Muscle layer of colon (tissue), 2 donors: ENCODE results near the gene ANXA4.

Experiments used
- H3K27ac ChIP-seq: one replicate; pipeline ENCODE4 v1.7.0; 2013; ENCODE audit warnings: low read depth, mild to moderate bottlenecking, low read length, moderate library complexity
- H3K27me3 ChIP-seq, 2 donors: one replicate each; pipeline ENCODE4 v1.7.0; 2013; ENCODE audit warnings: low read length in 2 of 2, mild to moderate bottlenecking in 2 of 2; ENCODE audit not compliant: insufficient read depth in 2 of 2, control insufficient read depth in 1 of 2
- H3K36me3 ChIP-seq: one replicate; pipeline ENCODE4 v1.7.0; 2013; ENCODE audit warnings: mild to moderate bottlenecking, low read length; ENCODE audit not compliant: insufficient read depth
- H3K4me1 ChIP-seq: one replicate; pipeline ENCODE4 v1.7.0; 2013; ENCODE audit warnings: mild to moderate bottlenecking, low read length; ENCODE audit not compliant: insufficient read depth
- H3K4me3 ChIP-seq, 2 donors: one replicate each; pipeline ENCODE4 v1.7.0; 2013; ENCODE audit warnings: low read length in 2 of 2, low read depth in 1 of 2, mild to moderate bottlenecking in 1 of 2, moderate library complexity in 1 of 2
- H3K9ac ChIP-seq: one replicate; pipeline ENCODE4 v1.7.0; 2013; ENCODE audit warnings: low read length
- H3K9me3 ChIP-seq: one replicate; pipeline ENCODE4 v1.7.0; 2013; ENCODE audit warnings: mild to moderate bottlenecking, low read length
- donor health status: abdominal sarcoma.
- donor health status: Adenocarcinoma of cecum.

ANXA4 gene

GRCh38 chr2:69785358-69785757, 43.4 kb downstream of the ANXA4 start:
- no peak overlapping the region for H3K9ac ChIP-seq
- peaks cover 12% of the 10 kb centered on the region for H3K4me1 ChIP-seq
- no peak overlapping the region for H3K4me3 ChIP-seq
- no peak overlapping the region for H3K27ac ChIP-seq
- H3K27me3 ChIP-seq: no peaks in the 10 kb centered on the region
- H3K9me3 ChIP-seq: no peaks in the 10 kb centered on the region
- H3K36me3 ChIP-seq: peaks cover 15% of the 10 kb centered on the region

- Histone ChIP-seq H3K4me1 (peaks cover 20% of the 10 kb centered on the region), H3K9me3 (no peaks in the 10 kb centered on the region), H3K9ac (no peak overlapping the region), H3K27ac (no peak overlapping the region), H3K4me3 (no peak overlapping the region), H3K27me3 (no peaks in the 10 kb centered on the region), H3K36me3 (peaks cover 15% of the 10 kb centered on the region)
These were observed 44.2 kb downstream of the ANXA4 start for GRCh38 chr2:69786052-69786560.

- Histone ChIP-seq H3K4me1 (peaks cover 22% of the 10 kb centered on the region), H3K36me3 (peaks cover 9% of the 10 kb centered on the region), H3K27me3 (no peaks in the 10 kb centered on the region), H3K27ac (peak overlapping the region; percentile 47), H3K9ac (peak overlapping the region; percentile 6), H3K9me3 (no peaks in the 10 kb centered on the region), H3K4me3 (no peak overlapping the region)
These were observed 47.3 kb downstream of the ANXA4 start for GRCh38 chr2:69789175-69789721.

GRCh38 chr2:69789772-69790600, 48.1 kb downstream of the ANXA4 start:
- Histone ChIP-seq H3K27ac (peak overlapping the region; percentile 47), H3K36me3 (peaks cover 9% of the 10 kb centered on the region), H3K9me3 (no peaks in the 10 kb centered on the region), H3K9ac (peak overlapping the region; percentile 6), H3K27me3 (no peaks in the 10 kb centered on the region), H3K4me1 (peaks cover 22% of the 10 kb centered on the region), H3K4me3 (peak overlapping the region; percentile 7 to 49)

- Histone ChIP-seq H3K4me3 (peak overlapping the region; percentile 7 to 49), H3K9ac (no peak overlapping the region), H3K36me3 (peaks cover 9% of the 10 kb centered on the region), H3K27me3 (no peaks in the 10 kb centered on the region), H3K27ac (peak overlapping the region; percentile 47), H3K4me1 (peaks cover 22% of the 10 kb centered on the region), H3K9me3 (no peaks in the 10 kb centered on the region)
These were observed 48.6 kb downstream of the ANXA4 start for GRCh38 chr2:69790601-69790959.

GRCh38 chr2:69791045-69791444, 49.1 kb downstream of the ANXA4 start:
- Histone ChIP-seq H3K4me3 (no peak overlapping the region), H3K9ac (no peak overlapping the region), H3K4me1 (peaks cover 22% of the 10 kb centered on the region), H3K27me3 (no peaks in the 10 kb centered on the region), H3K36me3 (peaks cover 9% of the 10 kb centered on the region), H3K27ac (no peak overlapping the region), H3K9me3 (no peaks in the 10 kb centered on the region)

- H3K36me3 ChIP-seq: no peaks in the 10 kb centered on the region
- no peaks in the 10 kb centered on the region for H3K9me3 ChIP-seq
- H3K4me1 ChIP-seq: peaks cover 29% of the 10 kb centered on the region
- no peak overlapping the region for H3K4me3 ChIP-seq
- H3K27ac ChIP-seq: no peak overlapping the region
- no peaks in the 10 kb centered on the region for H3K27me3 ChIP-seq
- H3K9ac ChIP-seq: no peak overlapping the region
These were observed 54.2 kb downstream of the ANXA4 start for GRCh38 chr2:69796174-69796573.

GRCh38 chr2:69797235-69797634, 55.3 kb downstream of the ANXA4 start:
- no peak overlapping the region for H3K9ac ChIP-seq
- no peaks in the 10 kb centered on the region for H3K27me3 ChIP-seq
- peaks cover 27% of the 10 kb centered on the region for H3K4me1 ChIP-seq
- no peaks in the 10 kb centered on the region for H3K36me3 ChIP-seq
- H3K4me3 ChIP-seq: no peak overlapping the region
- H3K9me3 ChIP-seq: no peaks in the 10 kb centered on the region
- H3K27ac ChIP-seq: peak overlapping the region; percentile 61

- Histone ChIP-seq H3K36me3 (no peaks in the 10 kb centered on the region), H3K27me3 (no peaks in the 10 kb centered on the region), H3K9ac (peak overlapping the region; percentile 37), H3K9me3 (no peaks in the 10 kb centered on the region), H3K27ac (peak overlapping the region; percentile 61), H3K4me1 (peaks cover 27% of the 10 kb centered on the region), H3K4me3 (peak overlapping the region; percentile 6 to 51)
These were observed 55.9 kb downstream of the ANXA4 start for GRCh38 chr2:69797836-69798289.

GRCh38 chr2:69798290-69798908, 56.5 kb downstream of the ANXA4 start:
- H3K27me3 ChIP-seq: no peaks in the 10 kb centered on the region
- H3K9ac ChIP-seq: peak overlapping the region; percentile 37
- no peaks in the 10 kb centered on the region for H3K9me3 ChIP-seq
- peak overlapping the region; percentile 6 to 51 for H3K4me3 ChIP-seq
- no peaks in the 10 kb centered on the region for H3K36me3 ChIP-seq
- H3K27ac ChIP-seq: peak overlapping the region; percentile 61
- H3K4me1 ChIP-seq: peaks cover 27% of the 10 kb centered on the region

GRCh38 chr2:69798909-69799526, 57.1 kb downstream of the ANXA4 start:
- peak overlapping the region; percentile 6 to 51 for H3K4me3 ChIP-seq
- peak overlapping the region; percentile 37 for H3K9ac ChIP-seq
- H3K36me3 ChIP-seq: no peaks in the 10 kb centered on the region
- peaks cover 27% of the 10 kb centered on the region for H3K4me1 ChIP-seq
- no peaks in the 10 kb centered on the region for H3K27me3 ChIP-seq
- H3K27ac ChIP-seq: peak overlapping the region; percentile 61
- H3K9me3 ChIP-seq: no peaks in the 10 kb centered on the region
